Left cardiac atrium (tissue), 4 donors: ENCODE results near the gene OR13D1. TPM values are rescaled to one million over a fixed set of nuclear protein-coding genes. Genes with fewer than 3 reads are reported as not detected.
"Not testable (repeated sequence)": the region's sequence is repeated elsewhere in the genome, so short reads cannot be mapped to it uniquely, and the experiment has no call there.

Experiments
- ATAC-seq, 2 donors: fragments of 200-7000 bp; cut with Tn5 transposase; one replicate each; pipeline ENCODE4 v1.9.1; 2020; ENCODE audit warnings: mild to moderate bottlenecking in 2 of 2, moderate library complexity in 2 of 2
- DNase-seq: peaks from one replicate; pipeline ENCODE4 v3.0.0-alpha.2; 2020
- intact Hi-C, 2 donors: fragments of 100-400 bp; cut with DNase I; formaldehyde crosslinking; loops; one replicate each; pipeline versions ENCODE4 v1.14.1 to v1.15.1; 2022 to 2023
- long read RNA-seq: library from polyadenylated mRNA; unstranded; transcript quantifications from one replicate; pipeline ENCODE4 v2.0.0, GENCODE V29; 2021
- total RNA-seq, 2 donors: library from RNA; stranded (reverse); fragmentation: NEBNext Ultra II Directional; extraction: Animal tissue kit (Norgen Biotek cat#: 25700); gene quantifications; one replicate each; pipeline ENCODE4 v1.2.1, GENCODE V29; 2021
- donor health status: DM: no; HTN: yes; CAD: no.
- donor health status: DM: no; HTN: yes; CAD: no; lungs with severe emphysema.
- donor health status: DM: yes; HTN: yes; CAD: no.
- donor health status: Dilated cardiomyopathy.

The OR13D1 gene, protein sequence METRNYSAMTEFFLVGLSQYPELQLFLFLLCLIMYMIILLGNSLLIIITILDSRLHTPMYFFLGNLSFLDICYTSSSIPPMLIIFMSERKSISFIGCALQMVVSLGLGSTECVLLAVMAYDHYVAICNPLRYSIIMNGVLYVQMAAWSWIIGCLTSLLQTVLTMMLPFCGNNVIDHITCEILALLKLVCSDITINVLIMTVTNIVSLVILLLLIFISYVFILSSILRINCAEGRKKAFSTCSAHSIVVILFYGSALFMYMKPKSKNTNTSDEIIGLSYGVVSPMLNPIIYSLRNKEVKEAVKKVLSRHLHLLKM
- not detected for total RNA-seq
- long read RNA-seq, result 0 reads

DNA sequence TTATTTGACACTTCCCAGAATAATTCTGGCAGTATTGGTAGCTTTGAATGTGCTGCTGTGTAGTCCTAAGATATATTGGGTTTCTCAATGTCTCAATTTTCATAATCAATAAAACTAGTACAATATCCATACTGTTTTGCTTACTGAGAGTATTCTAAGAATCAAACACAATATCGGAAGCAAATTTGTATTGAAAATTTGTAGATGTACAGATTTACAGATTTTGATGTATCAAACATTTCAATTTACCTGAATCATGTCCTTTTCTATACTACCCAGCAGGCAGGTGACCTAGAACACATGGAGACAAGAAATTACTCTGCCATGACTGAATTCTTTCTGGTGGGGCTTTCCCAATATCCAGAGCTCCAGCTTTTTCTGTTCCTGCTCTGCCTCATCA is at the start of gene OR13D1:
Gene OR13D1 (plus strand): TSS at position 301 of the 400 bp plus-strand sequence. CDS start 0 bp downstream, at position 301.
- DNase-seq, result no peak
- intact Hi-C loops, result no loop called here
- ATAC-seq, result no peak

DNA sequence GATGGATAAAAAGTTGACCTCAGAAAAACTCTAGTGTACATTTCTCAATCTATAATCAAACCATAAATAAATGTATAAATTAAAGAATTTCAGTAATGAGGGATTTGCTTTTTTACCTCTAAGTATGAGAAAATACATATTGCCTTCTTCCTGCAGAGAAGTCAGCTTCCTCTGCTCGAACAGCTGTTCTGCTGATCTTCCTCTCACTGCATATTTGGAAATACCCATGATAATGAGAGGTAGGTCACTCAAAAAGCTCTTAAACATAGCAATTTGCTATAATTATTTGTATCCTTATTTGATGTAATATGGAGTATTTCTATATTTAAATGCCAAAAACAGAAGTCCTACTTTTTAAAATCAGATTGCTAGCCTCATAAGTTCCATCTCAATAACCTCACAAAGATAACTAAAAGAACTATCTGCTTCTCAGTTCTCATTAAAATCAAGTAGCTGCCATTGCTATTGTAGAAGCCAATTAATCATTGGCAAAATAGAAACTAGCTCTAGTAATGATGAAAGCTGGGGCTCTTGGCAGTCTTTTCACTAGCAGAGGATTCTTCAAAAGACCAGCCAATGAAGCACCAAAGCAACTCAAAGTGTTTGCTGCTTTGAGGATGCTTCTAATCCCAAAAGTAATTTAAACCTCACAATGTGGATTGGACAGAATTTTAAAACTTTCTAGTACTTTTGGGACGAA is 35.7 kb upstream of the OR13D1 start:
- DNase-seq, result no peak
- intact Hi-C loops, result no loop called here

DNA sequence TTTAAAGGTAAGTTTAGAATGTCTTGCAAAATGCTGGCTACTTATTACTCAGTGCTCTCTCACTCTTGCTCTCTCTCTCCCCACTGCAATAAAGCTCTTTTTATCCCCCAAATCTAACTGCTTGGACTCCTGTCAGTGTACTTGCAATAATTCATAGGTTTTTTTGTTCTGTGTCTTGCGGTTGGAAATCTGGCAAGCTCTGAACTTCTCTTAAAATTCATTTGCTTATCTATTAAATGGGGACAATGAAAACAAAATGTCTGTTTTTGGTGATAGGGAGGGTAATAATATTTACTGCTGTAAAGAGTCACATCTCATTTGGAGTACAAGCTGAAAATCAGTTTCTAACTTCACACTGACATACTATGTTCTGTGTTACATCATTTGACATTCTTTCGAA is 18.7 kb upstream of the OR13D1 start:
- DNase-seq (no peak), ATAC-seq (no peak)
- intact Hi-C loops, result no loop called here

More for the DNA sequence above, 35.7 kb upstream of the OR13D1 start:
- no peak for ATAC-seq

DNA sequence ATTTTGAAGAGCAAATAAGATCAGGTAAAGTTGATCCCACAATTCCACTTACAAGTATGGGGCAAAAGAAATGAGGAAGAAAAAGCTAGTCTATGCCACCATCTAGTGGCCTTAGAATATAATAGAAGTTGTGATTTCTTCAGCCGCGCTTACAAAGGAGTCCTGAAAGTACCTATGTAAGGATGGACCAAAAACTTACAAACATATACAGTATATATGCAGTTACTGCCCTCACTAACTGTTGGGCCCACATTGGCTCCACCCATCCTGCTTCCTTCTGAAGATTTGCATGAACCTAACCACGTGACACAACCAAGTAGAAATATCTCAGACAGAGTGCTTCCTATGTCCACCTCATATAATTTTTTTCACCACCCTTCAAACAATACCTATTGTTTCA is 11.7 kb upstream of the OR13D1 start:
- intact Hi-C loops, result no loop called here
- ATAC-seq (no peak), DNase-seq (no peak)

DNA sequence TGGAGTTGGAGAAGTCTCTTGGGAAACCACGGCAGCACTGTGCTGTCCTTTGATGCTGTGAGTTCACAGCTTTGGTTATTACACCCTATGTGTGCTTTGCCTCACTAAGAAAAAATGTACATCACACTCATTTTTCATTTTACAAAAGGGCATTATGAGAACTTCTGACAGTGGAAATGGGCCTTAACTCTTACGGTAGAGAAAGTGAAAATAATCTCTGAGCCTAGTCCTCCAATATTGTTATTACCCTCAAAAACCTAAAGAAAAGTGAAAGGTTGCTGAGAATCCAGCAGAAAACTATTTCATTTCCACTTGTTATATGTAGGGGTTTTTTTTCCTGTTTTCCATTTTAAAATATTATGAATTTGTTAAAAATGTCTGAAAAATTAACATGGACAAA is 8.2 kb upstream of the OR13D1 start:
- intact Hi-C loops, result no loop called here
- DNase-seq (no peak), ATAC-seq (no peak)

DNA sequence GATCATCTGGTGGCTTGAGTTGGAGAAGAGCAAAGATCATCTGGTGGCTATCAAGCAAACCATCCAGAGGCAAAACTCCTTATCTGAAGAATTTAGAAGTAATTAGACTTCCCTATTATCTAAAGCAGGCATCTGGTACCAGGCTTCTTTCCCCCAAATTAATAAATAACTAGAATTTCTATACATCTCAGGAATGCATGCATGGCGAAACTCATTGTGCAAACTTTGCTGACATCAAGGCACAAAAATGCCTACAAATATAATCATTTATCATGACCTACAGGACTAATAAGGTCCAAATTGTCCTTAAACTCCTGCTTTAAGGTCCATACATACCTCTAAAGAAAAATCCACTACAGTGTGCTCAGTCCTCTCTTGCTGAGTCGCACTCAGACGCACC is 6.0 kb downstream of the OR13D1 start:
- ATAC-seq, result no peak
- intact Hi-C loops, result no loop called here
- no peak for DNase-seq

DNA sequence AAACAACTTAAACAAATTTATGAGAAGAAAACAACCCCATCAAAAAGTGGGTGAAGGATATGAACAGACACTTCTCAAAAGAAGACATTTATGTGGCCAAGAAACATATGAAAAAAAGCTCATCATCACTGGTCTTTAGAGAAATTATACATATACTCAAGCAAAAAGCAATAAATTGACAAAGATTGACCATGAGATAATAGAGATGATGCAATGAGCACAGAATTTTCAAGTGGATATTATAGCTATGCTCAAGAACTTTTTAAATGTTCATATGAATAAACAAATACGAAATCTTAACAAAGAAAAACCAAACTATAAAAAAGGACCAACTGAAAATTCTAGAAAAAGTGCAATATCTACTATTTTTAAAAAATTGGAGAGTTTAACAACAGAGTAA is 14.4 kb downstream of the OR13D1 start:
- ATAC-seq, DNase-seq, intact Hi-C loops: not testable (repeated sequence)

DNA sequence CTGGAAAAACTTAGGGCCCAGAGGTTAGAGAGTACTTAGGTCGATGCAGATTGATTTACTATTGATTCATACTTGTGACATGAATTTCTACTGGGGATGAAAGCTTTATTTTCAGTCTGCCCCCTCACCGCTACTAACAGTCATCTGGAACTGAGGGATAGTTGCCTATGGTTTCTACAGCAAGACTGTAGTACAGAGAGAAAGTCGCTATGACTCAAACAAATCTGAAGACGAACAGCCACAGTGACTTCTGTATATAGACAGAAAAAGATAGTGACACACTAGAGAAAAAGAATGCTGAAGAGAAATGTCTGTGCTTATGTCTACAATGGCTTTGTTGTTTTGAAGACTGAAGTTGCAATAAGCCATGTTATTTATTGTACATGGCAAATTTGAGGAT is 17.3 kb downstream of the OR13D1 start:
- ATAC-seq, result no peak
- intact Hi-C loops, result no loop called here
- DNase-seq, result no peak

DNA sequence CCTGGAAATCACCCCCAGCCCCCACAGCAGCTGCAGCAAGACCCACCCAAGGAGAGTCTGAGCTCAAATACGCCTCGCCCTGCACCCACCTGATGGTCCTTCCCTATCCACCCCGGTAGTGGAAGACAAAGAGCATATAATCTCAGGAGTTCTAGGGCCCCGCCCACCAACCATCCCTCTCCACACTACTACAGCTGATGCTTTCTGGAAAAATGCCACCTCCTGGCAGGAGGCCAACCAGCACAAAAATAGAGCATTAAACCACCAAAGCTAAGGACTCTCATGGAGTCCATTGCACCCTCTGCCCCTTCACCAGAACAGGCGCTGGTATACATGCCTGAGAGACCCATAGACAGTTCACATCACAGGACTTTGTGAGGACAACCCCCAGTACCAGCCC is 30.7 kb downstream of the OR13D1 start:
- DNase-seq (no peak), ATAC-seq (no peak)
- intact Hi-C loops, result no loop called here

DNA sequence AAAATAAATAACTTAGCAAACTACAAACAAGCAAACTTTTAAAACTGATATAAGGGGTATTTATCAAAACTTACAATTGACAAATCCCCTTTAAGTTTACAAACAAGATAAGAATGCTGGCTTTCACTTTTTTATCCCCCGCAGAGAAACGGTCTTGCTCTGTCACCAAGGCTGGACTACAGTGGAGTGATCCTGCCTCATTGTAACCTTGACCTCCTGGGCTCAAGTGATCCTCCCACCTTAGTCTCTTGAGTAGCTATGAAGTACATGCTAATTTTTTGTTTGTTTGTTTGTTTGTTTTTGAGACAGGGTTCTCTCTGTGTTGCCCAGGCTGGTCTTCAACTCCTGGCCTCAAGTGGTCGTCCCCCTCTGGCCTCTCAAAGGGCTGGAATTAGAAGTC is 44.1 kb downstream of the OR13D1 start:
- DNase-seq, result no peak
- intact Hi-C loops, result no loop called here
- ATAC-seq, result no peak

DNA sequence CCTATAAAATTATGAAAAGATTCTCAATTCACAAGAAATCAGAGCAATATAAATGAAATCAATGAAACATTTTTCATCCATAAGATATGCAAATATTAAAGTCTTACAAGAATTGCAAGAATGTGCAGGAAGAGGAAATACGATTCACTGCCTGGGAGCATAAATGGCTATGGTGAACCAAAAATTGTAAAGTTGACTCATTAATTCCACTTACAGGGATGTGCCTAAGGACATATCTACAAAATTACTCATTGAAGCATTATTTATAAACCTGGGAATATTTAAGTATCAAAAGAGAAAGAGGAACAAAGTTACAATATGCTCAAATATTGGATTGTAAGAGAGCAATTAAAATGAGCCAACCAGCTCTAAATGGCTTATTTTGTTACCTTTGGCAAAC is 46.3 kb downstream of the OR13D1 start:
- intact Hi-C loops, result loop anchor here in 1 of 2 donors (10.0 kb wide), 1 partner anchor 606 kb away; no protein-coding TSS in a partner anchor
- no peak for ATAC-seq

DNA sequence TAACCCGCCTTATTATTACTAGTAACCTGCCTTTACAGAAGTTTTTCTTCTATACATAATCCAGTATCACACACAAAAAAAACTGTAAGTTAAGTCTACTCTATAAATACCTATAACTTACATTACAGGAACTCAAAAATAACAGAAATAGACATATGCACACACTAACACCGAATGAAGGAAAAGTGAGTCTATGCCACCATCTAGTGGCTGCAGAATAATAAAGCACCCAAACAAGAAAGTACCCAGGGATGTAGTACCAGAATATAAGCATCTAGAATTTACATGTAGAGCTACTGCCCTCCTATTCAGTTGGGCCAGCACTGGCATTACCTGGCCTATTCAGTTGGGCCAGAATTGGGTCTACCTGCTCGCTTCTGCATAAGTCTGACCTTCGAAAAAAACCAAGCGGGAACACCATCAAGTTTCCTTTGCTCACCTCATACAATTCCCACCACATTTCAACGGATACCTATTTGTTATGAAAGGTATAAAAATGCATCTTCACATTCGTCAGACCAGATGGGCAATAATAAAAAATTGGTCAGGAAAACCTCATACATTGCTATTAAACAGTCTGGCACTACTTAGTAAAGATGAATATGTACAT is 49.2 kb downstream of the OR13D1 start:
- intact Hi-C loops, result loop anchor here in 1 of 2 donors (10.0 kb wide), 1 partner anchor 609 kb away; no protein-coding TSS in a partner anchor
- DNase-seq, result no peak
- ATAC-seq, result peak in 1 of 2 donors; percentile 10

More for the DNA sequence above, 46.3 kb downstream of the OR13D1 start:
- DNase-seq, result no peak

Other genes with a start within 250 kb of the OR13D1 start
- not detected for gene OR13F1, start 190.3 kb upstream of the OR13D1 start, total RNA-seq
- gene OR13C4, start 167.3 kb upstream of the OR13D1 start, total RNA-seq, result not detected
- gene OR13C3, start 157.7 kb upstream of the OR13D1 start, total RNA-seq, result not detected
- not detected for gene OR13C8, start 125.3 kb upstream of the OR13D1 start, total RNA-seq
- not detected for gene OR13C5, start 95.1 kb upstream of the OR13D1 start, total RNA-seq
- gene OR13C2, start 88.9 kb upstream of the OR13D1 start, total RNA-seq, result not detected
- not detected for gene OR13C9, start 76.3 kb upstream of the OR13D1 start, total RNA-seq
- gene NIPSNAP3A, start 53.2 kb downstream of the OR13D1 start, total RNA-seq, result 10 to 100 TPM; 15.4 to 20.3 TPM
- 10 to 100 TPM; 15.0 to 15.5 TPM for gene NIPSNAP3B, start 69.6 kb downstream of the OR13D1 start, total RNA-seq
- 10 to 100 TPM in 1 of 2 donors, 1 to 10 TPM in 1; 8.3 to 19.8 TPM for gene ABCA1, start 233.6 kb downstream of the OR13D1 start, total RNA-seq